NCI-H510A (cell line): Measurements from ENCODE around the gene ABCA9.

Source experiments
- DNase-seq: peaks from one replicate; lab custom pipeline; 2025; lab: John Stamatoyannopoulos, UW

ABCA9 gene

GRCh38 chr17:69067274-69068047 is 6.7 kb upstream of the ABCA9 start:
- DNase-seq: no peak

DNA sequence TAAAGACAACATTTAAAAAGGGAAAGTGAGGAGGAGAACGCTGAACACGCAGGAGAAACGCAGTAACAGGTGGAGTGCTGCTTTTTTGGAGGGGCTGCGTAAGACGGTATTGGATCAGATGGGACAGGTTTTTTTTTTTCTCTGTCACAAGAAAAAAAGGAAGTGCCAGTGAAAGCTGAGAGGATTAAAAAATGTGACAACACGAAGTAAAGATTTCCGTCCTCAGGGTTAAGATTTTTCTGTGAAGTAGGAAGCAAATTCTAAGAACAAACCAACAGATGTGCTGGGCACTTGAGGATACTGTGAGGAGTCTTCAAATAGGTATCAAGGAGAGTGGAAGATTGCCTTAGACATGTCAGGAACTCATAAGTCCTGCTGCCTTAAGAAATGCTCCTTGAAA is 5.8 kb upstream of the ABCA9 start:
- DNase-seq: no peak

DNA sequence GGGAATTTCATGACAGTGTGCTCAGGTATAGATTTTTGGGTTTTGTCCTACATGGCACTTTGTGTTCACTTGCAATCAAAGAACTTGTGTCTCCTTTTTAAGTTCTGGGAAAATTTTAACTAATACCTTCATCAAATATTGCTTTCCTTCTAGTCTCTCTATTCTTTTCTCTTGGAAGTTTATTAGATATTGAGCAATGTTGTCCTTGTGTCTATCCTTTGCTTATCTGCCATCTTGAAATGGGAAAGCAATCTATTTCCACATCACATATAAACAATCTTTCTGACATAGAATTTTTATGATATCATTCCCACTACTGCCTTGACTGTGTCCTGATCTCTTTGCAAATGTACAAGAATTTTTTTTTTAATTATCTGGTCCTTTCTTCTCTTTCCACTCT is 4.4 kb upstream of the ABCA9 start:
- DNase-seq: no peak

DNA sequence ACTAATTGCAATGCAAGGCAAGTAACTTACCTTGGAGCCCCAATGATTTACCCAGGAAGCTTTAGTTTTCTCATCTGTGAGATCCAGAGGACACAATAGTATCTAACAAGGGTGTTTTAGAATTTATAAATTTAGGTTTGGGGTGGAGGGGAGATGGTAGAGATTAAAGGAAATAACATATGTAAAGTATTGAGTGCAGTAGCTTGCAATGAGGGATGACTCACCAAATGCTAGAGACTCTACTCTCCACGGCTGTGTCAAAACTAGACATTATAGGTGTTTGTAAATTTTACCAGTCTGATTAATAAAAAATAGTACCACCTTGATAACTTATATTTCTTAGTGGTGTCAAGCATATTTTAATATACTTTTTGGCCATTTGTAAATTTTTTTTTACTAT is 3.7 kb upstream of the ABCA9 start:
- no peak for DNase-seq

- DNase-seq: no peak
Observed at GRCh38 chr17:69064001-69064400, 3.3 kb upstream of the ABCA9 start.

GRCh38 chr17:69062860-69063581 is 2.3 kb upstream of the ABCA9 start:
- DNase-seq: no peak

GRCh38 chr17:69061721-69062556 is 1.2 kb upstream of the ABCA9 start:
- DNase-seq: no peak

- no peak for DNase-seq
Observed at GRCh38 chr17:69059458-69060175, 1.1 kb downstream of the ABCA9 start.

DNA sequence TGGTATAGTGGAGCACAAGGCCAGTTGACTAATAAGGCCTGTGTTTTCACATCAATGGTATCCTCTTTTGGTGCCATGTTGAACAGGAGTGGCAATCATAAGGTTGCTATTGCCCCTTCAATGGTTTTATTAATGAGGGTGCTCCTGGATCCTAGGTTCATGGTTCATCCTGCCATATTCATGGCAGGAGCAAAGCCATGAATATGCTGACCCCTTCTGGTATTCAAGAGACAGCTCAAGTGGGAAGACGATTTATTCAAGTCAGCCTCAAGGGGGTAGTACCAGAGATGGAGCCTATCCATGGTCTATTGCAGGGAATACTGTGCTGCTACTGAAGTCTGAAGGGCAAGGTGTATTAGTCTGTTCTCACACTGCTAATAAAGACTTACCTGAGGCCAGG is 2.6 kb downstream of the ABCA9 start:
- DNase-seq: no peak

DNA sequence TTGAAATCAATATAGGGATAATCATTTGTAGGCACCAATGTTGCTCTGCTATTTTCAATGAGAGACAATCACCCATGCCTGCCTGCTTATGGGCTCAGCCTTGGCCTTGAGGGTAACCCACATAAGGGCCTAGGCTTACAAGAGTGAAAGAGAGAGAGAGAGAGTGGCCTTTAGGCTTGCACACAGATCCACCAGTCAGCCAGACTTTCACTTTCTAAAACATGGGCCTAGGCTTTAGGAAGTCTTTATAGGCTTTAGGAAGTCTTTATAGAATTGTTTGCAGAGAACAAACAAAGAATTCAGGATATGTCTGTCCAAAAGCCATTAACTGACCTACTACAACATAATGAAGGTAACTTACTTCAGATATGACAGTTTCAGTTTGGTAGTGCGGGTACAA is 3.4 kb downstream of the ABCA9 start:
- DNase-seq: no peak

- no peak for DNase-seq
Observed at GRCh38 chr17:69056179-69056823, 4.4 kb downstream of the ABCA9 start.

DNA sequence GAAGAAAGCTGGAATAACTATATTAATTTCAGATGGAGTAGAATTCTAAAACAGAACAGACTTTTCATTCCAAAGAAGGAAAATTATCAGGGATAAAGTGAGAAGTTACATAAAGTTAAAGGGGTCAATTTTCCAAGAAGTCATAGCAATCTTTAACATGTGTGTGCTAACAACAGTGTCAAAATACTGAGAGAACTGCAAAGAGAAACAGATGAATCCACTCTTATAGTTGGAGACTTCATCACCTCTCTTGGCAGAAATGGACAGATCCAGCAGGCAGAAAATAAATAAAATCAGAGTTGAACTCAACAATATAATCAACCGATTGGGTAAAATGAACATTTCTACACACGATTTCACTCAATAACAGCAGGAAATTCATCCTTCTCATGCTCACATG is 5.4 kb downstream of the ABCA9 start:
- DNase-seq: no peak

DNA sequence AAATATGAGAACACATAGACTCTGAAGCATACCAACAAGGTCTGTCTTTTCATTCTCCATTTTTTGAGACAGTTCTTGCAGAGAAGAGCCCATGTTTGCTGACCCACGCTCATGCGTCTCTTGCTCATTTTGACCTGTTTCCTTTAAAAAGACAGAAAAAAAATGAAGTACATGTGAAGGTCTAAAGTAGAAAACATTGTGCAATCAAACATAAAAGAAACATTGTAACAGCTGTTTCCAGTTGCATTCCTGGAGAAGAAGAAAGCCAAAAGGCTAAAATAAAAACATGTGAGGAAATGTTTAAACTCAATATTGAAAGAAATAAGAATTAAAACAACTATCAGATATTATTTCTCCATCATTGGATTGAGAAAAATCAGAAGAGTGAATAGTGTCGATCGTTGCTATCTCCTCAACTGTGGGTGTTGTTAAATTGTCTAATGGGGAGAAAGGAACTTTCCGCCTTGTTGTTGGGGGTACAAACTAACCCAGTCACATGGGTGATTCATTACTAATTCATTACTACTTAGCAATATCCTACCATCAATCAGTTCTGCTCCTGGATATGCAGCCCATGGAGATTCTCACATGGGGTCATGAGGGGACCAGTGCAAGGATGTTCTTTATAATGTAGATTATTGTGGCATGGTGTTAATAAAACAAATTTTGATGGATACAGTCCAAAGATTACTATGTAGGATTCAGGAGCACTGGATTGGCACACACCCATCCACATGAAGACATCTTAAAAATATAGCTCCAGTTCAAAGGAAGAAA is 9.5 kb downstream of the ABCA9 start:
- DNase-seq: no peak

- DNase-seq: no peak
Observed at GRCh38 chr17:69048634-69049033, 12.1 kb downstream of the ABCA9 start.

DNA sequence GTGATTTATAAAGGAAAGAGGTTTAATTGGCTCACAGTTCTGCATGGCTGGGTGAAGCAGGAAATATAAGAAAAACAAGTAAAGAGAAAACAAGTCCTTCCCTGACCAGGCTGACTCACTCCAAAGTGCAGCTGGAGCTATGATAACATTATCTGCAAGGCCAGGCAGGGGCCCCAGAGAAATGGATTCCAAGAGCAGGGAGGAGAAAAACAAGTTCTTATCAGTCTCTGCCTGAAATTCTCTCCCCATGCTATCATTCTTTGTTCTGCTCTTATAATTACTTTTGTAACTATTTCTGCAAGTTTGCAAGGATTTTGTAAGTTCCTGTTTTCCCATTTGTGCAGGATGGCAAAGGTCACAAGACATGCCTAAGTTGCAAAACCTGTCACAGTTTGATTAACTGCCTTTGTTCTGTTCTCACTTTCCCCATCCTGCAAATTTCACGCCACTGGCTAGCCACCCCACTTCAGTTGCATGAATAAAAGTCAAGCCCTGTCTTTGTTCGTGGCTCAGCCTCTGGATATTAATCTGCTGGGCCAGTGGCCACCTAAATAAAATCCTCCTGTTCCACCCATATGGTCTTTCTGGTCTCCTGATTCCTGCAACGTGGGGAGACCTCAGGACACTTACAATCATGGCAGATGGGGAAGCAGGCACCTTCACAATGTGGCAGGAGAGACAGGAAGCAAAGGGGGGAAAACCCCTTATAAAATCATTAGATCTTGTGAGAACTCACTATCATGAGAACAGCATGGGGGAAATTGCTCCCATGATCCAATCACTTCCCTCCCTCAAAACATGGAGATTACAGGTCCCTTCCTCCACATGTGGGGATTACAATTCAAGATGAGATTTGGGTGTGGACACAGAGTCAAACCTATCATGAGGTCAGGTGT is 13.1 kb downstream of the ABCA9 start:
- DNase-seq: no peak

- DNase-seq: no peak
Observed at GRCh38 chr17:69046121-69046807, 14.5 kb downstream of the ABCA9 start.

- DNase-seq: no peak
Observed at GRCh38 chr17:69045646-69046045, 15.1 kb downstream of the ABCA9 start.

GRCh38 chr17:69044371-69044770 is 16.4 kb downstream of the ABCA9 start:
- no peak for DNase-seq

GRCh38 chr17:69043098-69043734 is 17.5 kb downstream of the ABCA9 start:
- DNase-seq: no peak
